ENCODE data around the gene ZNF622.

GRCh38 chr5:16454686-16455085, 10.9 kb downstream of the ZNF622 start:
- no peak for TF ChIP-seq ARID3A (IDR thresholded peaks at IDR 0.05; ENCODE audit: low read depth, low read length)
- no peak for TF ChIP-seq EZH2 (conservative IDR thresholded peaks at IDR 0.05; ENCODE audit: low read depth, low read length)
- no peak for TF ChIP-seq MEF2D (CRISPR knock-in tag; IDR thresholded peaks at IDR 0.05)
- no peak for TF ChIP-seq TCF7 (IDR thresholded peaks at IDR 0.05; ENCODE audit: low read depth)
- TF ChIP-seq ZBTB7B (CRISPR knock-in tag; IDR thresholded peaks at IDR 0.05) = no peak
- TF ChIP-seq CTCF (CRISPR knock-in tag; IDR thresholded peaks at IDR 0.05) = no peak
- no peak for TF ChIP-seq POLR2A (IDR thresholded peaks at IDR 0.05; ENCODE audit: insufficient read depth in 1 of 2, low read depth in 2 of 2, low read length in 2 of 2)
- no peak for TF ChIP-seq FOXP1 (IDR thresholded peaks at IDR 0.05)
- no peak for TF ChIP-seq FOXP1 (CRISPR knock-in tag; IDR thresholded peaks at IDR 0.05)
- no peak for TF ChIP-seq IKZF1 (IDR thresholded peaks at IDR 0.05)
- no peak for TF ChIP-seq RBAK (CRISPR knock-in tag; IDR thresholded peaks at IDR 0.05)

All from HepG2 (cell line).